ENCODE data around the gene TEAD1.

Gene TEAD1

DNA sequence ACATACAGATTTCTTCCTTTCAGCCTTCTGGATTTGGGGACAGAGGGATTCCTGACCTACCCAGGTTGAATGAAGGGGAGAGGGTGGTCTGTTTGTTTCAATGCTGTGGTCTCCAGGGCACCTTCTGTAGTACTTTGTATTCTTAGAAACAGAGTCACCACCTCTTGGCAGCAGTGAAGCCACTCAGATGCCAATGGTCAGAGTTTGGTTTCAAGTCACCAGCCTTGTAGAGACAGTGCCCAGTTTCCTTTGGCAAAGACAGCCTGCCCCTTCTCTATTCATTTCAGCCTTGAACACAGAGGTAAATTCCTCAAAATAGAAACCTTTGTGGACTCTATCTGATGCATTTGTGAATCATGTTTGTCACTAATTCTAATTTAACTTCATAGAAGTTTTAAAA, 223.2 kb downstream of the TEAD1 start:
- DNase-seq (ENCODE audit: low spot score) = no peak
- TF ChIP-seq, protein P1, sequence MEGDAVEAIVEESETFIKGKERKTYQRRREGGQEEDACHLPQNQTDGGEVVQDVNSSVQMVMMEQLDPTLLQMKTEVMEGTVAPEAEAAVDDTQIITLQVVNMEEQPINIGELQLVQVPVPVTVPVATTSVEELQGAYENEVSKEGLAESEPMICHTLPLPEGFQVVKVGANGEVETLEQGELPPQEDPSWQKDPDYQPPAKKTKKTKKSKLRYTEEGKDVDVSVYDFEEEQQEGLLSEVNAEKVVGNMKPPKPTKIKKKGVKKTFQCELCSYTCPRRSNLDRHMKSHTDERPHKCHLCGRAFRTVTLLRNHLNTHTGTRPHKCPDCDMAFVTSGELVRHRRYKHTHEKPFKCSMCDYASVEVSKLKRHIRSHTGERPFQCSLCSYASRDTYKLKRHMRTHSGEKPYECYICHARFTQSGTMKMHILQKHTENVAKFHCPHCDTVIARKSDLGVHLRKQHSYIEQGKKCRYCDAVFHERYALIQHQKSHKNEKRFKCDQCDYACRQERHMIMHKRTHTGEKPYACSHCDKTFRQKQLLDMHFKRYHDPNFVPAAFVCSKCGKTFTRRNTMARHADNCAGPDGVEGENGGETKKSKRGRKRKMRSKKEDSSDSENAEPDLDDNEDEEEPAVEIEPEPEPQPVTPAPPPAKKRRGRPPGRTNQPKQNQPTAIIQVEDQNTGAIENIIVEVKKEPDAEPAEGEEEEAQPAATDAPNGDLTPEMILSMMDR (conservative IDR thresholded peaks at IDR 0.05; ENCODE audit: low read depth) = no peak
- H3K27ac ChIP-seq = no peak overlapping the region
- ChIA-PET CTCF (no interaction called here), POLR2A (ENCODE audit: low non-redundant PET) (no interaction called here)

DNA sequence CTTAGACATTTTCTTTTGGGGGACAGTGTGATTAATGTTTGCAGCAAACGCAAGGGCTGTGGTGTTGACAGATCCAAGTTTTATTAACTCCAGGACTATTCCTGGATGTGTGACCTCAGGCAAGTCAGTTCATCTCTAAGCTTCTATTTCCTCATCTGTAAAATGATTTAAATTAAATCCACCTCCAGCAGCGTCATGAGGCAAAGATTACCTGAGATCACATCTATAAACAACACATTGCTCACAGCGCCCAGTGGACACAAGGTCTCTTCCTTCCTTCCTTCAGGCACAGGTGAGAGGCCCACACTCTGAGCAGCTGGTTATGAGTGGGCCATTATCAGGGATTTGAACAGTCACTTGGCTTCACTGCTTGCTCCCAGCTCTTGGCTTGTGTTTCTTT, 223.6 kb downstream of the TEAD1 start:
- ChIA-PET CTCF (interaction anchor here (0.7 kb wide), 1 partner anchor 270 kb away, joined by 3 read pairs; no protein-coding TSS in a partner anchor), POLR2A (ENCODE audit: low non-redundant PET) (no interaction called here)
- H3K27ac ChIP-seq = no peak overlapping the region
- TF ChIP-seq, protein P1 (conservative IDR thresholded peaks at IDR 0.05; ENCODE audit: low read depth) = no peak
- DNase-seq (ENCODE audit: low spot score) = no peak

DNA sequence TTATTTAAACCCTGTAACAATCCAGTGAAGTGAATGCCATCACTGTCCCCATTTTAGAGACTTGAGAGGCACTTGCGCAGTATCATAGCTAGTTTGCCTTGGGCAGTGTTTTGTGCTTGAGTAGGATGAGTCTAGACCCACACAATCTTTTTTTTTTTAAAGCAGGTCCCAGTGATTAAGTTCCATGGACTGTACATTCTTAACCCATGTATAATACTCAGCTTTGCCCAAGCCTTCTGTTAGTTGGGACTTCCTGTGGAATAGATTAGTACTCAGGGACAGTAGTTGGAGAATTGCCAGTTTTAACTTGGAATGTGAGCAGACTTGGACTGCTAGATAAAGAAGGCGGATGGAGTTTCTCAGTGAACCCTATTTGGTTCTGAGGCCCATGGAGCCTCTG, 226.3 kb downstream of the TEAD1 start:
- DNase-seq (ENCODE audit: low spot score) = peak; percentile 86
- H3K27ac ChIP-seq = no peak overlapping the region
- TF ChIP-seq, protein P1 (conservative IDR thresholded peaks at IDR 0.05; ENCODE audit: low read depth) = no peak
- ChIA-PET CTCF (interaction anchor here (1.1 kb wide), 1 partner anchor 569 kb away, joined by 5 read pairs; no protein-coding TSS in a partner anchor), POLR2A (ENCODE audit: low non-redundant PET) (no interaction called here)

DNA sequence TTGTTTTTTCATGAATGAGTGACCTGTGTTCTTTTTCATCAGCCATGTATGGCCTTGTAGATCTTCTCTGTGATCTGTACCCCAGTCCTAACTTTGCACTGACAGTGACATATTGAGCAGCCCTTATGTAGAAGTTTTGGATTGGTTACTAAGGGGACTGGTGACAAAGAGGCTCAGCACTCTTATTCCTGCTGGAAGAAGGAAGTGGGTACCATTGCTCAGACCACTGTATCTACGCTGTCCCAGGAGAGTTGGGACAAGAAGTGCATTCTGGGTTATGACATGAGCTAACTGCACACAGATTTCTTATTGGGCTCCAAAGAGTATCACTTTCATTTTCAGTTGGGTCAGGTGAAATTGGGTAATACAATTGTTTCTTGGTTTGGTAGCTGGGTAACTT, 227.1 kb downstream of the TEAD1 start:
- CTCF ChIA-PET = no interaction called here
- TF ChIP-seq, protein P1 (conservative IDR thresholded peaks at IDR 0.05; ENCODE audit: low read depth) = no peak
- no peak for DNase-seq (ENCODE audit: low spot score)
- no peak overlapping the region for H3K27ac ChIP-seq
- POLR2A ChIA-PET (ENCODE audit: low non-redundant PET) = no interaction called here

DNA sequence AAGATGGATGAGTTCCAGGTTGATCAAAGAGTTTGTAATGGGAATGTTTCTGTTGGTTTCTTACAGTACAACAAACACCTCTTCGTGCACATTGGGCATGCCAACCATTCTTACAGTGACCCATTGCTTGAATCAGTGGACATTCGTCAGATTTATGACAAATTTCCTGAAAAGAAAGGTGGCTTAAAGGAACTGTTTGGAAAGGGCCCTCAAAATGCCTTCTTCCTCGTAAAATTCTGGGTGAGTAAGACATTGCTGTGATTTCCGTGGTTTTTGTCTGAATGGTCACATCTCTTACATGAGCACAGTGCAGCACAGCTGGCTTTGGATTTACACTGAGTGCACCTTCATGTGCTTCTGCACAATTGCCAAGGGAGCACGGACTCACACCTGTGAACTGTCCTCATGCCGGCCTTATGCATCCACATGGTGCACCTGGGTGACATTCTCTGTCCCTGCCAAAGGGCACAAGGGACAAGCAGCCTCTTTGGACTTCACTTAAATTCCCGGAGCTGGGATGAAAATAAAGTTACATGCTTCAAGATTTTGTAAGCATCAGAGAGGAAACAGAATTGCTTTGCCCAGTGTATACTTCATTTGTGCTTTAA, 227.8 kb downstream of the TEAD1 start:
- H3K27ac ChIP-seq = no peak overlapping the region
- no peak for DNase-seq (ENCODE audit: low spot score)
- CTCF ChIA-PET = no interaction called here
- TF ChIP-seq, protein P1 (conservative IDR thresholded peaks at IDR 0.05; ENCODE audit: low read depth) = no peak
- POLR2A ChIA-PET (ENCODE audit: low non-redundant PET) = no interaction called here

DNA sequence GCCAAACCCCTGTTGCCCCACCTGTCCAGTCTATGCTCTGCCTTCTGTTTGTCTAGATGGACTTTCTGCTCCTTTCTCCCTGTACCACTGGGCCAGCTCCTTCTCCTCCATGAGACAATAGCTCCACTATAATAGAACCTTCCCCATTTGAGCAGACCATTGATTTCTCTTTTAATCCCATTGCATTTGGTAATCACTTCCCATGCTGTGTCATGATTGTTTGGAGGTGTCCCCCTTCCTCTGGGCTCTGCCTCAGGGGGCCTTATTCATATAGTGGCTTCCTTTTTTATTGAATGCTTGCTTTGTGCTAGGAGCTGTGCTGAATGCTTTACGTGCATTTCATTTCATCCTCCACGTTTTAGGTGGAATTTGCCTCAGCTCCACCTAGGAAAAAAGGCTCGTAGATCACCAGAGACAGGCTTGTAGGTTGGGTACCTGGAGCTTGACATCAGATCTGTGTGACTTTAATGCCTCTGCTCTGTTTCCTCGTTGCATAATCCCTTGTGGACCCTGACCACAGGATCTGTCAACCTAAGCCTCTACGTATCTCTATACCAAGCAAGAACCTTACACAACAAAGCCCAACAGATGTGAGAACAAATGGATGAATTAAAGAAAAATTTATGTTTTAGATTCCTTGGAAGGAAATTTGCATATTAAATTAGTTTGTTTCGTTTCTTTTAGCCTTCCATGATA, 228.7 kb downstream of the TEAD1 start:
- H3K27ac ChIP-seq = no peak overlapping the region
- no peak for DNase-seq (ENCODE audit: low spot score)
- POLR2A ChIA-PET (ENCODE audit: low non-redundant PET) = no interaction called here
- TF ChIP-seq, protein P1 (conservative IDR thresholded peaks at IDR 0.05; ENCODE audit: low read depth) = no peak
- CTCF ChIA-PET = interaction anchor here (0.6 to 0.7 kb wide), 3 partner anchors 11 to 182 kb away, joined by 3 read pairs; no protein-coding TSS in a partner anchor

Data from RWPE1 (cell line).